ENCODE measurements around the gene GIMD1. TPM values are rescaled to one million over a fixed set of nuclear protein-coding genes. Genes with fewer than 3 reads are reported as not detected.

Gene GIMD1
- total and polyA plus RNA-seq, 3 donors from 2014 or later: not detected

- intact Hi-C loops (cut with DNase I; ENCODE audit: low total_unique reads): no loop called here
- no peak for TF ChIP-seq POLR2A (IDR thresholded peaks at IDR 0.05)
- TF ChIP-seq CTCF (IDR thresholded peaks at IDR 0.05): no peak
- H3K4me3 ChIP-seq: peak within 1 kb of the TSS; percentile 76 to 86
- H3K4me1 ChIP-seq: peaks cover 17% of the 10 kb centered on the region
- H3K27me3 ChIP-seq: no peaks in the 10 kb centered on the region
- H3K36me3 ChIP-seq (ENCODE audit: low read depth, missing control alignments): no peaks in the 10 kb centered on the region
- 0 to 1% methylated on average over 17 to 44 of the region's 44 CpGs for WGBS, 2 donors
- H3K9me3 ChIP-seq: no peaks in the 10 kb centered on the region
- DNase-seq: peak; percentile 94
- H3K27ac ChIP-seq: peak within 1 kb of the TSS; percentile 91 to 97
Measured at GRCh38 chr4:106315968-106316772, 52.4 kb downstream of the GIMD1 start, which contains the start of the genes AIMP1 and TBCK. Gene AIMP1 (plus strand): TSS chr4:106316550. CDS start chr4:106325010, 8,460 bp downstream. Gene TBCK (minus strand): TSS chr4:106316209. CDS start chr4:106308960, 7,249 bp downstream.

DNA sequence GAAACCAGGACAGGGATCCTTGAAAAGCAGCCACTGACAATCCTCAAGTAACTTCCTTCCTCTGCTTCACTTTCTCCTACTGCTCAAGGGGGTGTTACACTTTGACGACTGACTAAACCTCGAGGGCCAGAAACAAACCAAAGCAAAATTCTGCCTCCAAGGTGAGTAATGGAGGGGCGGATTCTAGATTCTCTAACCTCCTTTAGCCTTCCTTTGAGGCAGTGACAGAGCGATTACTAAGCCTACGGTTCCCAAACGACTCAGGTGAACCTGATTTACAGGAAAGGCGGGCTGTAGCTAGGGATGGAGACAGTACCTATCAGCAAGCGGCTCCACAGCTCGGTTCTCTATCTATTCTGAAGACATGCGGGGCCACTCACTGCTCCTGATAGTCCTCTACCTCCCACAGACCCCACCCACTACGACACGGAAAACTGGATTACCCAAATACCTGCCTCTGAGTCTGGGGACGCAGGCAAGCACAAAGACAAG is 53.1 kb downstream of the GIMD1 start:
- TF ChIP-seq CTCF (IDR thresholded peaks at IDR 0.05) (no peak), POLR2A (IDR thresholded peaks at IDR 0.05) (no peak)
- Histone ChIP-seq H3K9me3 (no peaks in the 10 kb centered on the region), H3K4me3 (peak overlapping the region; percentile 76 to 86), H3K27ac (peak overlapping the region; percentile 91 to 97), H3K4me1 (peaks cover 17% of the 10 kb centered on the region), H3K27me3 (no peaks in the 10 kb centered on the region), H3K36me3 (ENCODE audit: low read depth, missing control alignments) (no peaks in the 10 kb centered on the region)
- intact Hi-C loops (cut with DNase I; ENCODE audit: low total_unique reads): no loop called here
- DNase-seq: no peak
- WGBS, 2 donors: 0% methylated on average over 10 to 13 of the region's 13 CpGs

- Histone ChIP-seq H3K4me3 (peak overlapping the region; percentile 76 to 86), H3K27me3 (no peaks in the 10 kb centered on the region), H3K4me1 (peaks cover 17% of the 10 kb centered on the region), H3K27ac (peak overlapping the region; percentile 91 to 97), H3K36me3 (ENCODE audit: low read depth, missing control alignments) (no peaks in the 10 kb centered on the region), H3K9me3 (no peaks in the 10 kb centered on the region)
- DNase-seq: no peak
- TF ChIP-seq CTCF (IDR thresholded peaks at IDR 0.05): no peak
- TF ChIP-seq POLR2A (IDR thresholded peaks at IDR 0.05): no peak
- 24 to 28% methylated on average over 6 of the region's 6 CpGs for WGBS, 2 donors
- intact Hi-C loops (cut with DNase I; ENCODE audit: low total_unique reads): no loop called here
Measured at GRCh38 chr4:106314960-106315359, 53.6 kb downstream of the GIMD1 start.

GRCh38 chr4:106312997-106313522 is 55.5 kb downstream of the GIMD1 start:
- Histone ChIP-seq H3K36me3 (ENCODE audit: low read depth, missing control alignments) (no peaks in the 10 kb centered on the region), H3K4me3 (no peak overlapping the region), H3K27ac (no peak overlapping the region), H3K4me1 (peaks cover 16% of the 10 kb centered on the region), H3K27me3 (no peaks in the 10 kb centered on the region), H3K9me3 (no peaks in the 10 kb centered on the region)
- no peak for DNase-seq
- intact Hi-C loops (cut with DNase I; ENCODE audit: low total_unique reads): no loop called here
- TF ChIP-seq POLR2A (IDR thresholded peaks at IDR 0.05): no peak
- no peak for TF ChIP-seq CTCF (IDR thresholded peaks at IDR 0.05)
- 59 to 71% methylated on average over 3 of the region's 3 CpGs for WGBS, 2 donors
